Amniotic epithelial cell (primary cell): Measurements from ENCODE around the gene NKX6-2.

ENCODE experiments used
- DNase-seq: peaks from one replicate; pipeline ENCODE4 v3.0.0-alpha.2; 2010; ENCODE audit warnings: low read depth

NKX6-2 gene

DNA sequence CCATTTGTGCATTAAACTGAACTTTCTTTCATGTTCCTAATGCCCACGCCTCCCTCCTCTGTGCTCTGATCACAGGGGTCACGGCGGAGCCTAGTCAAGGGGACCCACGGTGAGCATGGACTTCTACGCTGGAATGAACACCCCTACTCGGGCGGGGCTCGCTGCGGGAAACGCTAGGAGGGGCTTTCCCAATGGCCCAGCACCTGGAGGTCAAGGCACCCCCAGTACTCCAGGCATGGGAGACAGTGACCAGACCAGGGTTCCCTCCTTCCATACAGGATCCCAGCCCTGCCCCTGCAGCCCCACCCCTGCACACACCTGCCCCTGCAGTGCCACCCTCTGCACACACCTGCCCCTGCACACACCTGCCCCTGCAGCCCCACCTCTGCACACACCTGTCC lies 27.1 kb upstream of the NKX6-2 start:
- no peak for DNase-seq

DNA sequence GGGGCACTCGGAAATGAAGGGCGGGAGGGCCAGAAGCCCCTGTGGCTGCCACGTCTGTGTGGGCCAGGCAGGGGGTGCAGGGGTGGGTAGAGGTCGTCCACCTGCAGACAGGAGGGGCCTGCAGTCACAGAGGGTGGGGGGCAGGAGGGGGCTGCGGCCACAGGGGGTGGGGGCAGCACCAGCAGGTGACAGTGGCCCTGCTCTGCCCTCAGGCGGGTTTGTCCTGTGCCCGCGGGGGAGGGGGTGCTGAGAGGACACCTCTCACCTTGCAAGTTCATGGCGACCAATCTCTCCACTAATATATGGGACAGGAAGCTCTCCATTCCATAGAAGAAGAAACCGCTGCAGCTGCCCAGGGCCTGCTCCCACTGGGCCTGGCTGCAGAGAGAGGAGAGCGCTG lies 26.6 kb upstream of the NKX6-2 start:
- no peak for DNase-seq

- no peak for DNase-seq
Observed at GRCh38 chr10:132811891-132812481, 26.0 kb upstream of the NKX6-2 start.

DNA sequence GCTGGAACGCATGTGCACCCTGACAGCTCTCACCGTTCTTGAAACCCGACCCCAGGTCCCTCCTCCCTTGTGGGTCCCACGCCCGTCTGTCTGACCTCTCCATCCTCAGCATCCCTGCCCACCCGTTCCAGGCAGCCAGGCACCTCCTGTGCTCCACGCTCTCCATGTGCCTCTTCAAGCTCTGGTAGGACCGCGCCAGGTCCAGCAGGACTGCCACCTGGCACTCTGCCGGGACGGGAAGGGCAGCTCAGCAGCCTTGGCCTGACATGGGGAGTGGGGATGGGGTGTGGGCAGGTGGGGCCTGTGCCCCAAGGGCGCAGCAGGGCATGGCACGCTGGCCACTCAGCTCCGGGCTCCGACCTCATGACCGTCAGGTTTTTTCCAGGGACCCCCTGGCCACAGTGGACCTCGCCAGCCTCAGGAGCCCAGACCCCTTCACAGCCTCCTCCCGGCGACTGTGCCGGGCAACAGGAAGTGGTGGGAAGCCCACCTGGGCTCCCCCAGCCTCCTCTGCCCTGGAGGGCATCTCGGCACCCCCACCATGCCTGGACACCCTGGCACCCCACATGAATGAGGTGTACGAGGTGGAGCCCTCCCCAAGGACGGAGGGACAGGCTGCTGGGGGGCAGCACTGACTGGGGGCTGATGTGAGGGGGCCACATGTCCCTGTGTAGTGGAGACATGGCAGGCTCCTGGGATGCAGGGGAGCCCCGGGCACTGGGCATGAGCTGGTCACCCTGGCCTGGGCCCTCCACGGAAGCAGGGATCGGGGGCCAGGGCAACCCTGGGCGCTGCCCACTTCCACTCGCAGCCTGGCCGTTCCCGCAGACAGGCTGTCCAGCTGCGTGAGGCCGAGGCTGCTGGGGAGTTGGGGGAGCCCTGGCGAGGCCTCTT lies 25.1 kb upstream of the NKX6-2 start:
- DNase-seq = no peak

DNA sequence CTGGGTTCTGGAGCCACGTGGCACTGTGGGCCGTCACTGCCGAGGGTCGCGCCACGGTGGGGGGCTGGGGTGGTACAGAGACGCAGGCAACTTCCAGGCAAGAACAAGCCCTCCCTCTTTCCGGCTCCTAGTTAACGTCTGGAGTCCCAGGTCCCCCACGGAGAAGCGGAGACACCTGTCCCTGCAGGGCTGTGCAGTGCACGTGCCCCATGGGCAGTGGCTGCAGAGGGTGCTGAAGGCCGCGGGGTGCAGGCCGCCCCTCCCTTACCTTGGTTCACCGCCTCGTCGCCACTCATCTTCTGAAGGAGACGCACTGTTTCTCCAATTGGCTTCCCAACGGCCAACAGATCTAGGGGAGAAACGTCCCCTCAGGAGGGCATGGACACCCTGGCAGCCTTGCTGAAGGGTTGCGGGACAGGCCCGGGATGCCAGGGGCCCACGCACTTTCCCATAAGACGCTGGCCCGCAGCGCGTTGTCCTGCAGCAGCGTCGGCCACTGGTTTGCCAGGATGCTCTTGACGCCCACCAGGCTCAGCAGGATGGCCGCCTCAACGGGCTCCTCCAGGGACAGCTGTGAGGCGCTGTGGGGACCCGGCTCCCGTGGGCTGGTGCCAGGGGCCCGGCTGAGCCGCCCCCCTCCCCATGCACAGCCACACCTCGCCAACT lies 24.3 kb upstream of the NKX6-2 start:
- no peak for DNase-seq

- DNase-seq = no peak
Observed at GRCh38 chr10:132809232-132810140, 23.5 kb upstream of the NKX6-2 start.

- no peak for DNase-seq
Observed at GRCh38 chr10:132808383-132809231, 22.7 kb upstream of the NKX6-2 start.

DNA sequence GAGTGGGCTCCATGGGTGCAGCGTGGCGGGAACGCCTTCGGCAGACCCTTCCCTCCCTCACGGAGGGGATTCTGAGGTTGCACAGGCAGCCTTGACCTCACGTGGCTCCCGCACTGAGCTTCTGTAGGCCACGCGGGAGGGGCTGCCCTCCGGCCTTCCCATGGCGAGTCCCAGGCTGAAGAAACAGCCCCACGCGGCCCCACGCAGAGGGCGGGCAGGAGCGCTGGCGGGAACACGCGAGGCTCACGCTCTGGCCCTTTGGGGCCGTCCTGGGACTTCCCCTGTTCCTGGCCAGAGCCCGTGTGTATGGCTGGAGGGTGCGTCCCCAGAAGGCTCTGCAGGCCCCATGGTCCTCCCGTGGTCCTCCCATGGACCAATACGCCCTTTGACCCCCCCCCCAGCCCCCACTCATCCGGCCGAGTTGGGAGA lies 21.7 kb upstream of the NKX6-2 start:
- no peak for DNase-seq

- DNase-seq = no peak
Observed at GRCh38 chr10:132806561-132807003, 20.6 kb upstream of the NKX6-2 start.

DNA sequence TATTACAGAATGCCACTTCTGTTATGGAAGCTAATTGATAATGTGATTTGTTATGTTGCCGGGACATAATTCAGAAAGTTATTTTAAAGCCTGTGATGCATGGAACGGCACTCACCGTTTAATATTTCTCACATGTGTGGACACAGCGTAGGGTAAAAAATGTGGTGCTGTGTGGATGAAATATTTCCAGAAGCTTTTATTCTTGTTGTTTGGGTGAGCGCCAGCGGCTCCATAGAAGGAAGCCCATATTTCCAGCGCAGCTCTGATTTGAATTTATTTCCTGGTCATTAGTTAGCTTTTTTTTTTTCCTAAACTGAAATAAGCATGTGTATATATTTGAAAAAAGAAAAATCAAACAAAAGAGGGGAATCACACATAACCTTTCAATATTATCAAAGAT lies 20.2 kb upstream of the NKX6-2 start:
- no peak for DNase-seq

DNA sequence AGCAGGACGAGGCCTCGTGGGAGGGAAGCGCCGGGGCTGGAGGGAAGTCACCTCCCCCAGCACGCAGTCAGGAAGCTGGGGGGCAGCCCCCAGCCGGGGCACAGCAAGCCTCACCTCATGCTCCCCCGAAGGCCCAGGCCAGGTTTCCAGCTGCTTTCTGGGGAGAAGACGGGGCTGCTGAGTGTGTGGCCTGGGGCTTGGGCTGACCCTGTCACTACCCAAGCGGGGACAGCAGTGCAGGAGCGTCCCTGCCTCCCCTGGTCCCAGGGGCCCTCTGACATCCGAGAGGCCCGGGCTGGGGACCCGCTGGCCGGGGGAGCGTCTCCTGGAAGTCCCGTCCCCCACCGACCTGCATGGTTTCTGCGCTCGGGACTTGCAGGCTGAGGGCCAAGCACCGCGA lies 19.7 kb upstream of the NKX6-2 start:
- DNase-seq = no peak

DNA sequence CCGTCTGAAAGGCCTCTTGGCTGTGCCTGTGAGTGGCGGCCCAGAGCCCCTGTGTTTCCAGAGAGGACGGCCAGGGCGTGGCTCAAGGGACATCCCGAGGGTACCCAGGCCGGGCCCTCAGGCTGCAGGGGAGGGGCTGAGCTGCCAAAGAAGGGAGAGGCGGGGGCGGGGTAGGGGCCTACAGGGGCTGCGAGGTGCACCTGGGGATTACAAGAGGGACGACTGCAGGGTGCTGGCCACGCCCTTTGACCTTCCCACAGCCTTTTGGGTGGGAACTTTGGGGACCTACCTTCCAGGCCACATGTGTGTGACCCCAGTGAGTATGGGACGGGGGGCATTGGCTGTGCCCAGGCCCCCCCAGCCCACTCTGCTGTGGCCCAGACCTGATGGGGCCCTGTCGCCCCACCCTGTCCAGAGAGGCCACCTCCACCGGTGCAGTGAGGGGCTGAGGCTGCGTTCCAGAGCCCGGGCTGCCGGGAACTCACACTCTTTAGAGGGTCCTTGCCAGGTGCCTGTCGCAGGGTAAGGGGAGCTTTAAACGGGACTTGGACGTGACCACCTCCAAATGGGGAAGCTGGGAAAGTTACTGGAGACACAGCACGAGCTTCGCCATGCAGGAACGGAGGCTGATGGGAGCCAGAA lies 19.0 kb upstream of the NKX6-2 start:
- no peak for DNase-seq

- DNase-seq = no peak
Observed at GRCh38 chr10:132804287-132804686, 18.3 kb upstream of the NKX6-2 start.

GRCh38 chr10:132803416-132804210 lies 17.7 kb upstream of the NKX6-2 start:
- DNase-seq = no peak

- DNase-seq = no peak
Observed at GRCh38 chr10:132802694-132803320, 16.9 kb upstream of the NKX6-2 start.

DNA sequence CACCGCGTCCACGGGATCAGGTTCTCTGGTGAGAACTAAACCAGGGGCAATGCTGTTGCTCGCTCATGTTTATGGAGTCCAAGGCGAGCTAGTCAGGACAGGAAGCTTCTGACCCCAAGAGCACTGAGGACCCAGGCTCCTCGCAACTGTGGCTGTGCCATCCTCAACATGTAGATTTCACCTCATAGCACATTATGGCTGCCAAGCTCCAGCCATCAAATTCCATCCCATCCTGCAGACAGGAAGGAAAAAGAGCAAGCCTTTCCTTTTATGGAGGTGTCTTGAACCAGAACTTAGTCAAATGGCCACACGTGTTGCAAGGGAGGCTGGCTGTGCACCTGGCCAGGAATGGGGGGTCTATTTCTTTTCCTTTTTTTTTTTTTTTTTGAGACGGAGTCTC lies 16.1 kb upstream of the NKX6-2 start:
- DNase-seq = no peak

DNA sequence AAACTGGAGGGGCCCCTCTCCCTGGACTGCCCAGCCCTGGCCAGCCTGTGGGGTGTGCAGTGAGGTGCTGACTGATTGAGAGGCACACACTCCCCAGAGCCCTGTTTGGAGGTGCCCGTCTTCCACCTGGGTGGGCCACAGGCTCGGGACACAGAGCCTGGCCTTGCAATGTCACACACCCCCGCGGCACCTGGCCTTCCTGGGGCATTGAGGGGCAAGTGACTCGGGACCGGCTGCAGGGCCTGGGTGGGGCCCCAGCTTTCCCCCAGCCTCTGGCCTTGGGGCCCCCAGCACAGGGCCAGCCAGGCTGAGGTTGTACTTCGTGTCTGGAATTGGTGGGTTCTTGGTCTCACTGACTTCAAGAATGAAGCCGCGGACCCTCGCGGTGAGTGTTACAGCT lies 13.9 kb upstream of the NKX6-2 start:
- DNase-seq = no peak

GRCh38 chr10:132798876-132799275 lies 12.9 kb upstream of the NKX6-2 start:
- DNase-seq = no peak

DNA sequence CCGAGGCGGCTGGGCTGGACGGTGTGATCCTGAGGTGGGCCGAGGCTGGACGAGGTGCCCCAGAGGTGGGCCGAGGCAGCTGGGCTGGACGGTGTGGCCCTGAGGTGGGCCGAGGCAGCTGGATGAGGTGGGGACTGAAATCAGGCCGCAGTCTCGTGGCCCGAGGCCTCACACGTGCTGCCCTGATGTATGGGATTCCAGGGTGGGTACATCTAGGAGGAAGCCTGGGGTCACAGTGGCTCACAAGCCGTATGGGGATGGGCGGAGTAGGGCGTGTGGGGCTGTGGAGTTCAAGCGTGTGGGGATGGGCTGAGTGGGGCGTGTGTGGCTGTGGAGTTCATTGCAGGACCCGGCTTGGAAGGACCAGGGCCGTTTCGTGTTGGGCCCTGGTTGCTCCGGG lies 12.5 kb upstream of the NKX6-2 start:
- no peak for DNase-seq
